ENCODE data around the gene SFI1. TPM values are rescaled to one million over a fixed set of nuclear protein-coding genes. Genes with fewer than 3 reads are reported as not detected.

Gene SFI1
- total RNA-seq, 1 donor from 2014 or later: 11.5 TPM

DNA sequence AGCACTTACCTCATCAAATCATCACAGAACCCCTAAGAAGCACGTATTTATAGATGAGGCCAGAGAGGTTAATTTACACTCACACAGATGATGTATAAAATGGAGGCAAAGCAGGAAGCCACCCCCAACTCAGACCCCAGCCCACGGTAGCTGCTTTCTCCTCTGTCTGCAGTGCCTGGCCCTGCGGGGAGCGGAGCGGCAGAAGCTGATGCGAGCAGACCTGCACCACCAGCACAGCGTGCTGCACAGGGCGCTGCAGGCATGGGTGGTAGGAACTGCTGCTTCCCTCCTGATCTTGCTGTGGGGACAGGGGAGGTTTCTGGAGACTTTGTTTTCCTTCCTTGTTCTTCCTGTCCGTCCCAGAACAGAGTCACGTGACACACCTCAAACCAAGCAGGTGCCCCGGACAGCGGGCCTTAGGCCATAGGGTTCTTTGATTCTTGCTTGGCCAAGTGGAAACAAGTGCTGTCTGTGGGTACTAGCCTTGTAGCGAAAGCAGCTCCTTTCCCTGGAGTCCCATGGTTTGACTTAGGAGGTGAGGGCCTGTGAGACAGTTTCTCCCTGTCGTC lies 107.9 kb downstream of the SFI1 start:
- H3K27ac ChIP-seq (ENCODE audit: low read depth, low read length): no peak overlapping the region
- no peak overlapping the region for H3K9ac ChIP-seq (ENCODE audit: low read depth in 1 of 3, low read length in 3 of 3)
- no peaks in the 10 kb centered on the region for H3K4me1 ChIP-seq (ENCODE audit: control insufficient read depth in 3 of 3, insufficient read depth in 3 of 3, low read length in 3 of 3)
- peaks cover 0 to 8% (median 4%) of the 10 kb centered on the region in 3 donors for H3K36me3 ChIP-seq (ENCODE audit: control insufficient read depth in 3 of 3, insufficient read depth in 3 of 3, low read length in 3 of 3)
- H3K27me3 ChIP-seq (ENCODE audit: control insufficient read depth in 3 of 3, insufficient read depth in 3 of 3, low read length in 3 of 3): no peaks in the 10 kb centered on the region
- H3K9me3 ChIP-seq (ENCODE audit: control insufficient read depth in 3 of 3, low read length in 3 of 3): no peaks in the 10 kb centered on the region
- no peak overlapping the region for H3K4me3 ChIP-seq (ENCODE audit: low read length in 3 of 3)

DNA sequence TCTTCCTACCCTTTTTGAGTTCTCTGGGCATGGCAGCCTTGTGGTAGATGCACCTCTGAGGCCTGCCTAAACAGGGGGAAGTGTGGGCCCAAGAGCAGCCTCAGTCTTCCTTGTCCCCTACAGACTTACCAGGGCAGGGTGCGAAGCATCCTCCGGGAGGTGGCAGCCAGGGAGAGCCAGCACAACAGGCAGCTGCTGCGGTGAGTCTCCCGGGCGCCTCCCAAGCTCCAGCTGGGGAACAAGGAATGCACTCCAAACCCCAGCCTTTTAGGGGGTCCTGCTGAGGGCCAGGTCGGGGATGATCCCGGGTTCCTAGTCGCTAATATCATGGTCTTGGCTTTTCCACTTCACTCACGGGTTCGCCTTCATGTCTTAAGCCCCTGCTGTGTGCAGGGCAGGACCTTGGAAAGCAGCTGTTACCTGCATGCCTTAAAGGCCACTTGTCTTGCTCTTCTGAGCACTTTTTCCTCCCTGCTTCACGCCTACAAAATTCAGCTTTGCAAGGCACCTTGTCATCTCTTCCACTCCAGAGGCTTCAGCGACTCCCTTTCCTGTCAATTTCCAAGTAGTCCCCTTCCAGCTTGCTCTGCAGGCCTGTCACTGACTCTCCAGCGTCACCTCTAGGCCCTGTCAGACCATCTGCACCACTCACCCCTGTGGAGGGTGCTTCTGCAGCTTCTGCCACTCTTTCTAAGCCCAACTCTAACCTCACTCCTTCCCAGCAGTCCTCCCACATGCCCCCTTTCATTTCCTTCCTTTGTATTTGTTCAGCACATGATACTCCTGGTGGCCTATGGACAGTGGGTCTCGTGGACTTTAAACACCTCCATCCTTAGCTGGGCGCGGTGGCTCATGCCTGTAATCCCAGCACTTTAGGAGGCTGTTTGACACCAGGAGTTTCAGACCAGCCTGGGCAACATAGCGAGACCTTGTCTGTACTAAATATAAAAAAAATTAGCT lies 108.7 kb downstream of the SFI1 start:
- no peak overlapping the region for H3K27ac ChIP-seq (ENCODE audit: low read depth, low read length)
- H3K27me3 ChIP-seq (ENCODE audit: control insufficient read depth in 3 of 3, insufficient read depth in 3 of 3, low read length in 3 of 3): no peaks in the 10 kb centered on the region
- H3K9ac ChIP-seq (ENCODE audit: low read depth in 1 of 3, low read length in 3 of 3): no peak overlapping the region
- H3K9me3 ChIP-seq (ENCODE audit: control insufficient read depth in 3 of 3, low read length in 3 of 3): no peaks in the 10 kb centered on the region
- no peaks in the 10 kb centered on the region for H3K4me1 ChIP-seq (ENCODE audit: control insufficient read depth in 3 of 3, insufficient read depth in 3 of 3, low read length in 3 of 3)
- H3K4me3 ChIP-seq (ENCODE audit: low read length in 3 of 3): no peak overlapping the region
- H3K36me3 ChIP-seq (ENCODE audit: control insufficient read depth in 3 of 3, insufficient read depth in 3 of 3, low read length in 3 of 3): peaks cover 0 to 10% (median 4%) of the 10 kb centered on the region in 3 donors

DNA sequence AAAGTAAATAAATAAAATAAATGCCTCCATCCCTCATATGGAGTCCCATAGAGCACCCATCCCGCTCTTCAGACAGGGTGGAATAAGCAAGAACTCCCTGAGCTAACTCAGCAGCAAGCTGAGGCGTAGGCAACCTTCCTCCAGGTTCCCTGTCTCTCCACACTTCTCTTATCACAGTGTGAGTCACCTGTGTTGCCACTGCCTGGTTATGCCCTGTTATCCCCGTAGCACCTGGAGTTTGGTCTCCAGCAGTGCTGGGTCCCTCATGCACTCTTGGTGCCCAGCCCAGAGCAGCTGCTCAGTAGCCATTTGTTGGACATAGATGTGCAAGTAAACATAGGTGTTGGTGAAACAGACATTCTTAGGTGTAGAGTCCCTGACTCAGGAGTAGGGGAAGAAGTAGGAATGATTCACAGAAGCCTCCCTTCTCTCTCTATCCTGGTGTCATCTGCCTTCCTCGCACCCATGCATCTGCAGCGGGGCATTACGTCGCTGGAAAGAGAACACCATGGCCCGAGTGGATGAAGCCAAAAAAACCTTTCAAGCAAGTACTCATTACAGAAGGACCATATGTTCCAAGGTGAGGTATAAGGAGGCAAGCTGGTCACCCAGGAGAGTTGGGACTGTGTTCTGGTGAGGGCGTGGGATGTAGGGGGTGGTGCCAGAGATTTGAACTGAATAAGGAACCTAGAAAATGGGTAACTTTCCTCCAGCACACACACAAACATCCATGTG lies 109.7 kb downstream of the SFI1 start:
- Histone ChIP-seq H3K27me3 (ENCODE audit: control insufficient read depth in 3 of 3, insufficient read depth in 3 of 3, low read length in 3 of 3) (no peaks in the 10 kb centered on the region), H3K9ac (ENCODE audit: low read depth in 1 of 3, low read length in 3 of 3) (no peak overlapping the region), H3K4me3 (ENCODE audit: low read length in 3 of 3) (no peak overlapping the region), H3K27ac (ENCODE audit: low read depth, low read length) (no peak overlapping the region), H3K36me3 (ENCODE audit: control insufficient read depth in 3 of 3, insufficient read depth in 3 of 3, low read length in 3 of 3) (peaks cover 0 to 10% (median 4%) of the 10 kb centered on the region in 3 donors), H3K9me3 (ENCODE audit: control insufficient read depth in 3 of 3, low read length in 3 of 3) (no peaks in the 10 kb centered on the region), H3K4me1 (ENCODE audit: control insufficient read depth in 3 of 3, insufficient read depth in 3 of 3, low read length in 3 of 3) (no peaks in the 10 kb centered on the region)

DNA sequence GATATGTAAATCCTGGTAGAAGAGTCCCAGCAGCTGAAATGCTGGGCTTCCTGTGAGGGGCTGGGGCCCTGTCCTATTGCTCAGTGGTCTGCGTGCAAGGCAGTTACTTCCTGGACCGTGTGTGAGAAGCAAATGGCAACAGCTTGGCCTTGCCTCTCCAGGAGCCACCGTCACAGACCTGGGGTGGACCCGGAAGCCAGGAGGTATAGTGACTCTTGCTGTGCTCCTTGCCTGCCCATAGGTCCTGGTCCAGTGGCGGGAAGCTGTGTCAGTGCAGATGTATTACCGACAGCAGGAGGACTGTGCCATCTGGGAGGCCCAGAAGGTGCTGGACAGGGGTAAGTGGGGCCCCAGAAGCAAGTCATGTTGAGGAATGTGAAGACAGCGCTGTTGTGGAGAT lies 111.4 kb downstream of the SFI1 start:
- Histone ChIP-seq H3K27ac (ENCODE audit: low read depth, low read length) (no peak overlapping the region), H3K4me1 (ENCODE audit: control insufficient read depth in 3 of 3, insufficient read depth in 3 of 3, low read length in 3 of 3) (no peaks in the 10 kb centered on the region), H3K9me3 (ENCODE audit: control insufficient read depth in 3 of 3, low read length in 3 of 3) (no peaks in the 10 kb centered on the region), H3K36me3 (ENCODE audit: control insufficient read depth in 3 of 3, insufficient read depth in 3 of 3, low read length in 3 of 3) (peaks cover 0 to 8% (median 3%) of the 10 kb centered on the region in 3 donors), H3K9ac (ENCODE audit: low read depth in 1 of 3, low read length in 3 of 3) (no peak overlapping the region), H3K4me3 (ENCODE audit: low read length in 3 of 3) (no peak overlapping the region), H3K27me3 (ENCODE audit: control insufficient read depth in 3 of 3, insufficient read depth in 3 of 3, low read length in 3 of 3) (no peaks in the 10 kb centered on the region)

DNA sequence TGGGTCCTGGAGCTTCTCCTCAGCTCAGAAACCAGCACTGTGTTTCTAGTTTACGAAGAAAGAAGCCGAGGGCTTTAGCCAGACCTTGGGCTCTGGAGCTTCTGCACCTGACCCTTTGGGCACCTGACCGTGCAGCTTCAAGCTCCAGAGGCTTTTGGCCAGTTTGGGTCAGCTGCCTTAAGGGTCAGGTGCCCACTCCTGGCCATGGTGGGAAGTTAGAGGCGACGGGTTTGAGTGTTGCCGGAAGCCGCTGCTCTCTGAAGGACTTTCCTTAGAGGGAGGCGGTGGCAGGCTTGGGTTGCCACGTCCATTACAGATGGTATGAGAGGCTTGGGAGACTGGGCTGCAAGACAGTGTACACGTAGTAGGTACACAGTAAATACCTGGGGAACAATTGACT lies 113.4 kb downstream of the SFI1 start:
- H3K4me1 ChIP-seq (ENCODE audit: control insufficient read depth in 3 of 3, insufficient read depth in 3 of 3, low read length in 3 of 3): peaks cover 0 to 4% (median 2%) of the 10 kb centered on the region in 3 donors
- H3K36me3 ChIP-seq (ENCODE audit: control insufficient read depth in 3 of 3, insufficient read depth in 3 of 3, low read length in 3 of 3): peaks cover 0 to 4% (median 3%) of the 10 kb centered on the region in 3 donors
- no peak overlapping the region for H3K4me3 ChIP-seq (ENCODE audit: low read length in 3 of 3)
- H3K9me3 ChIP-seq (ENCODE audit: control insufficient read depth in 3 of 3, low read length in 3 of 3): no peaks in the 10 kb centered on the region
- H3K27me3 ChIP-seq (ENCODE audit: control insufficient read depth in 3 of 3, insufficient read depth in 3 of 3, low read length in 3 of 3): no peaks in the 10 kb centered on the region
- no peak overlapping the region for H3K9ac ChIP-seq (ENCODE audit: low read depth in 1 of 3, low read length in 3 of 3)
- H3K27ac ChIP-seq (ENCODE audit: low read depth, low read length): no peak overlapping the region

DNA sequence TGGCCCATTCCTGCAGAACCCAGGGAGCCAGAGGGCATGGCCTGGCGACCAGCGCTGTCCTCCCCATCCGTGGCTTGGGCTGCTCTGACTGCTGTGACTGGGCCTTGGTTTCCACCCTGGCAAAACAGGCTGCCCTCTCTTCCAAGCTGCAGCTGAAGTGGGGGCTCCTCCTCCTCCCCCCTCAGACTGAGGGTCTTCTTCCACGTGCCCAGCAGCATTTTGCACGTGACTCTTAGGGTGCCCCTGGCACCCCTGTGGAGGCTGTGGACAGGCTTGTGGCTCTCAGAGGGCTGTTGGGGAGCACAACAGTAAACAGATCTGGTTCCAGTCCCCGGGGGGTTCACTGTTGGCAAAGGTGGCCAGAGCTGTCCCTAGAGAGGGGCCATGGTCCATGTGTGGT lies 114.3 kb downstream of the SFI1 start:
- H3K4me1 ChIP-seq (ENCODE audit: control insufficient read depth in 3 of 3, insufficient read depth in 3 of 3, low read length in 3 of 3): peaks cover 2 to 9% (median 8%) of the 10 kb centered on the region in 3 donors
- no peaks in the 10 kb centered on the region for H3K9me3 ChIP-seq (ENCODE audit: control insufficient read depth in 3 of 3, low read length in 3 of 3)
- H3K4me3 ChIP-seq (ENCODE audit: low read length in 3 of 3): no peak overlapping the region
- H3K36me3 ChIP-seq (ENCODE audit: control insufficient read depth in 3 of 3, insufficient read depth in 3 of 3, low read length in 3 of 3): peaks cover 0 to 4% (median 3%) of the 10 kb centered on the region in 3 donors
- H3K27me3 ChIP-seq (ENCODE audit: control insufficient read depth in 3 of 3, insufficient read depth in 3 of 3, low read length in 3 of 3): no peaks in the 10 kb centered on the region
- H3K27ac ChIP-seq (ENCODE audit: low read depth, low read length): no peak overlapping the region
- H3K9ac ChIP-seq (ENCODE audit: low read depth in 1 of 3, low read length in 3 of 3): no peak overlapping the region

DNA sequence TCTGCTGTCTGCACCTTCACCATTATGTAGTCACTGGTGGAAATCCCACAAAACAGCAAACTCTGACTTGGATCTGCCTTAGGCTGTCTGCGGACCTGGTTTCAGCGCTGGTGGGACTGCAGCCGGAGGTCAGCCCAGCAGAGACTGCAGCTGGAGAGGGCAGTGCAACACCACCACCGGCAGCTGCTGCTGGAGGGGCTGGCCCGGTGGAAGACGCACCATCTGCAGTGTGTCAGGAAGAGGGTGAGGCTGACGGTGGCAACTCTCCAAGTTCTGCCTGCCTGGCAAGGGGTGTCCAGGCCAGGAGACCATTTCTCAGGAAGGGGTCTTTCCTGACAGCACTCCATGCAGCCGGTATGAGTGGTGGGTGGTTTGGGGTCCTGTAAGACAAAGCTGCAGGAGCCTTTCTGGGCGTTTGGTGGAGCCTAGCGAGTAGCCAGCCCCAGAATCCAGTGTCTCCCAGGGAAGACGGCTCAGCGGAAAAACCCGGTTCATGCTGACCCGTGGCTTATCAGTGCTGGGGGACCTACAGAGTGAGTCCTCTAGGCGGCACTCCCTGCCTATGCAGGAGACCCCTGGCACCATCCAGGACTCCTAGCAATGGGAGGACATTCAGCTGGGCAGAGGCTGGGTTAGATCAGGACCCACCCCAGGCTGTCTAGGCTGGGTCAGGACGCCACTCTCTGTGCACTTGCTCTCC lies 114.9 kb downstream of the SFI1 start:
- H3K9me3 ChIP-seq (ENCODE audit: control insufficient read depth in 3 of 3, low read length in 3 of 3): no peaks in the 10 kb centered on the region
- H3K4me3 ChIP-seq (ENCODE audit: low read length in 3 of 3): no peak overlapping the region
- peaks cover 5 to 14% (median 13%) of the 10 kb centered on the region in 3 donors for H3K4me1 ChIP-seq (ENCODE audit: control insufficient read depth in 3 of 3, insufficient read depth in 3 of 3, low read length in 3 of 3)
- H3K36me3 ChIP-seq (ENCODE audit: control insufficient read depth in 3 of 3, insufficient read depth in 3 of 3, low read length in 3 of 3): peaks cover 0 to 4% (median 3%) of the 10 kb centered on the region in 3 donors
- H3K27ac ChIP-seq (ENCODE audit: low read depth, low read length): no peak overlapping the region
- no peaks in the 10 kb centered on the region for H3K27me3 ChIP-seq (ENCODE audit: control insufficient read depth in 3 of 3, insufficient read depth in 3 of 3, low read length in 3 of 3)
- no peak overlapping the region for H3K9ac ChIP-seq (ENCODE audit: low read depth in 1 of 3, low read length in 3 of 3)

DNA sequence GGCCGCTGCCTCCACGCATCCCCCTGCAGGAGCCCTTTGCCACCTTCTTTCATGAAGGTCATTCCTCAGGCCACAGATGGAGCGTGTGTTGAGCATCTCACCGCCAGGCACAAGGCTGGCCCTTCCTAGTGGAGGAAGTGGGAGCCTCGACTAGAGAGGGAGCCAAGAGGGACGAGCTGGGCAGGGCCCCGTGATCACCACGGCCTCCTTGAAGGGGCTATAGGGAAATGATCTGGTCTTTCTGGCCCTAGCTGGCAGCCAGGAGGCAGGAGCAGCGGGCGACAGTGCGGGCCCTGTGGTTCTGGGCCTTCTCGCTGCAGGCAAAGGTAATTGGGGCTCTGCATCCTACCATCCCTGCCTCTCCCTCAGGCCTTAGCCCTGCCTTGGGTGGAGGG lies 116.6 kb downstream of the SFI1 start:
- no peaks in the 10 kb centered on the region for H3K9me3 ChIP-seq (ENCODE audit: control insufficient read depth in 3 of 3, low read length in 3 of 3)
- no peak overlapping the region for H3K4me3 ChIP-seq (ENCODE audit: low read length in 3 of 3)
- H3K36me3 ChIP-seq (ENCODE audit: control insufficient read depth in 3 of 3, insufficient read depth in 3 of 3, low read length in 3 of 3): peaks cover 0 to 11% (median 8%) of the 10 kb centered on the region in 3 donors
- no peak overlapping the region for H3K27ac ChIP-seq (ENCODE audit: low read depth, low read length)
- no peaks in the 10 kb centered on the region for H3K27me3 ChIP-seq (ENCODE audit: control insufficient read depth in 3 of 3, insufficient read depth in 3 of 3, low read length in 3 of 3)
- peaks cover 8 to 19% (median 18%) of the 10 kb centered on the region in 3 donors for H3K4me1 ChIP-seq (ENCODE audit: control insufficient read depth in 3 of 3, insufficient read depth in 3 of 3, low read length in 3 of 3)
- H3K9ac ChIP-seq (ENCODE audit: low read depth in 1 of 3, low read length in 3 of 3): no peak overlapping the region

DNA sequence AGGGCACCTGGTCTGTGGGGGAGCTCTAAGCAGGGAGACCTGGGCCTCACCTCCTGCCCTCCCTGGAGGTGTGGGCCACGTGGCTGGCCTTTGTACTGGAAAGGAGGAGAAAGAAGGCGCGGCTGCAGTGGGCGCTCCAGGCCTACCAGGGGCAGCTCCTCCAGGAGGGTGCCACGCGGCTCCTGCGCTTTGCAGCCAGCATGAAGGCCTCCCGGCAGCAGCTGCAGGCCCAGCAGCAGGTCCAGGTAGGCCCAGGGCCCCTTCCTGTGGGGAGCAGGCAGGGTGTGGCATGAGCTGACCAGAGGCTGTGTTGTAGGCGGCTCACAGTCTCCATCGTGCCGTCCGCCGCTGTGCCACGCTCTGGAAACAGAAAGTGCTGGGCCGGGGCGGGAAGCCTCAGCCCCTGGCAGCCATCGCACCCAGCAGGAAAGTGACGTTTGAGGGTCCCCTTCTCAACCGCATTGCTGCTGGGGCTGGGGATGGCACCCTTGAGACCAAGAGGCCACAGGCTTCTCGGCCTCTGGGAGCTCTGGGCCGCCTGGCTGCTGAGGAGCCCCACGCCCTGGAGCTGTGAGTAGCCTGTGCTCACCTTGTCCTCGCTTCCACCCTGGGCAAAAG lies 117.1 kb downstream of the SFI1 start:
- H3K9me3 ChIP-seq (ENCODE audit: control insufficient read depth in 3 of 3, low read length in 3 of 3): no peaks in the 10 kb centered on the region
- H3K36me3 ChIP-seq (ENCODE audit: control insufficient read depth in 3 of 3, insufficient read depth in 3 of 3, low read length in 3 of 3): peaks cover 0 to 12% (median 10%) of the 10 kb centered on the region in 3 donors
- no peak overlapping the region for H3K9ac ChIP-seq (ENCODE audit: low read depth in 1 of 3, low read length in 3 of 3)
- no peak overlapping the region for H3K27ac ChIP-seq (ENCODE audit: low read depth, low read length)
- H3K4me1 ChIP-seq (ENCODE audit: control insufficient read depth in 3 of 3, insufficient read depth in 3 of 3, low read length in 3 of 3): peaks cover 8 to 19% (median 18%) of the 10 kb centered on the region in 3 donors
- H3K27me3 ChIP-seq (ENCODE audit: control insufficient read depth in 3 of 3, insufficient read depth in 3 of 3, low read length in 3 of 3): no peaks in the 10 kb centered on the region
- H3K4me3 ChIP-seq (ENCODE audit: low read length in 3 of 3): no peak overlapping the region
